PC-3 (cell line): ENCODE data around the gene TOMM40L. TPM values are rescaled to one million over a fixed set of nuclear protein-coding genes. Genes with fewer than 3 reads are reported as not detected.
A peak's percentile ranks its signal among the peaks of the same experiment; 100 is the strongest.

ENCODE experiments used
- ATAC-seq: fragments of 200-7000 bp; cut with Tn5 transposase; 2 replicates; pipeline ENCODE4 v1.9.1; 2020; ENCODE audit warnings: mild to moderate bottlenecking, moderate library complexity
- BruUV-seq: library from RNA; stranded (reverse); fragments of 400-500 nt; replicated peaks from 2 replicates; lab custom pipeline; 2021; lab: Mats Ljungman, UMichigan
- CTCF ChIA-PET: fragments of 300-600 bp; sonication (Branson Sonifier 250); formaldehyde crosslinking; loops from one replicate; lab custom pipeline; 2022; ENCODE audit warnings: antibody characterized with exemption; lab: Charles Lee
- POLR2A ChIA-PET: fragments of 300-600 bp; sonication (Branson Sonifier 250); formaldehyde crosslinking; loops from one replicate; lab custom pipeline; 2022; ENCODE audit warnings: antibody characterized with exemption; ENCODE audit not compliant: unreplicated experiment; lab: Charles Lee
- DNase-seq: peaks from one replicate; pipeline ENCODE4 v3.0.0-alpha.2; 2015
- H2AFZ ChIP-seq: fragments of 300-600 bp; sonication (generic); 2 replicates; pipeline ENCODE4 v1.6.0; 2016; ENCODE audit warnings: antibody characterized with exemption, low read length
- H3F3A ChIP-seq: fragments of 300-600 bp; sonication (generic); one replicate; pipeline ENCODE4 v1.6.0; 2017; ENCODE audit warnings: antibody characterized with exemption, low read length, control low read depth, mild to moderate bottlenecking; ENCODE audit not compliant: unreplicated experiment
- H3K27ac ChIP-seq: fragments of 300-600 bp; sonication (generic); 2 replicates; pipeline ENCODE4 v1.5.1; 2016; ENCODE audit warnings: mild to moderate bottlenecking, low read length
- H3K27me3 ChIP-seq: fragments of 300-600 bp; sonication (generic); 2 replicates; pipeline ENCODE4 v1.6.1; 2016; ENCODE audit warnings: low read length, mixed read lengths
- H3K36me3 ChIP-seq: fragments of 300-600 bp; sonication (generic); 2 replicates; pipeline ENCODE4 v1.6.1; 2016; ENCODE audit warnings: low read depth, mixed run types, low read length, mixed read lengths
- H3K4me1 ChIP-seq: fragments of 300-600 bp; sonication (generic); 2 replicates; pipeline ENCODE4 v1.5.1; 2016; ENCODE audit warnings: low read length; ENCODE audit not compliant: insufficient read depth
- H3K4me2 ChIP-seq: fragments of 300-600 bp; sonication (generic); 2 replicates; pipeline ENCODE4 v1.6.0; 2016; ENCODE audit warnings: low read length
- H3K4me3 ChIP-seq: fragments of 300-600 bp; sonication (generic); 2 replicates; pipeline ENCODE4 v1.5.1; 2016; ENCODE audit warnings: mild to moderate bottlenecking, low read length, mixed read lengths
- H3K79me2 ChIP-seq: fragments of 300-600 bp; sonication (generic); 2 replicates; pipeline ENCODE4 v1.6.1; 2017; ENCODE audit warnings: low read length, mixed read lengths
- H3K9ac ChIP-seq: fragments of 300-600 bp; sonication (generic); 2 replicates; pipeline ENCODE4 v1.6.0; 2016; ENCODE audit warnings: mild to moderate bottlenecking, low read length
- H3K9me2 ChIP-seq: fragments of 300-600 bp; sonication (generic); replicated peaks from 2 replicates; pipeline ENCODE4 v1.6.1; 2016; ENCODE audit warnings: mixed run types, low read length, mixed read lengths
- H3K9me3 ChIP-seq: fragments of 300-600 bp; sonication (generic); 2 replicates; pipeline ENCODE4 v1.6.1; 2016; ENCODE audit warnings: low read length, mixed read lengths
- H4K20me1 ChIP-seq: fragments of 300-600 bp; sonication (generic); 2 replicates; pipeline ENCODE4 v1.6.1; 2016; ENCODE audit warnings: low read length, mixed read lengths
- EZH2 ChIP-seq: fragments of 300-600 bp; sonication (generic); IDR thresholded peaks from one replicate; pipeline ENCODE4 v1.6.1; 2017; ENCODE audit warnings: antibody characterized with exemption, mild to moderate bottlenecking, low read length; ENCODE audit not compliant: unreplicated experiment
- EZH2phosphoT487 ChIP-seq: fragments of 300-600 bp; sonication (generic); IDR thresholded peaks from 2 replicates; pipeline ENCODE4 v1.6.1; 2018; ENCODE audit warnings: mild to moderate bottlenecking, antibody characterized with exemption, low read length, borderline replicate concordance
- intact Hi-C: fragments of 100-400 bp; cut with micrococcal nuclease; formaldehyde crosslinking; loops from 2 replicates; pipeline ENCODE4 v1.9.0; 2023
- total RNA-seq: library from RNA; depleted of rRNA; stranded (reverse); fragments of >200 nt; gene quantifications from 2 replicates; pipeline ENCODE4 v1.2.3, GENCODE V29; 2014
- TF ChIP-seq, protein P1 (sequence below): fragments of 300-600 bp; sonication (generic); conservative IDR thresholded peaks from 2 replicates; pipeline ENCODE4 v1.5.1; 2017; ENCODE audit warnings: antibody characterized with exemption, low read depth, mild to moderate bottlenecking, low read length

TOMM40L gene
- total RNA-seq, 1 experiment from 2014 or later = 23.2 TPM

DNA sequence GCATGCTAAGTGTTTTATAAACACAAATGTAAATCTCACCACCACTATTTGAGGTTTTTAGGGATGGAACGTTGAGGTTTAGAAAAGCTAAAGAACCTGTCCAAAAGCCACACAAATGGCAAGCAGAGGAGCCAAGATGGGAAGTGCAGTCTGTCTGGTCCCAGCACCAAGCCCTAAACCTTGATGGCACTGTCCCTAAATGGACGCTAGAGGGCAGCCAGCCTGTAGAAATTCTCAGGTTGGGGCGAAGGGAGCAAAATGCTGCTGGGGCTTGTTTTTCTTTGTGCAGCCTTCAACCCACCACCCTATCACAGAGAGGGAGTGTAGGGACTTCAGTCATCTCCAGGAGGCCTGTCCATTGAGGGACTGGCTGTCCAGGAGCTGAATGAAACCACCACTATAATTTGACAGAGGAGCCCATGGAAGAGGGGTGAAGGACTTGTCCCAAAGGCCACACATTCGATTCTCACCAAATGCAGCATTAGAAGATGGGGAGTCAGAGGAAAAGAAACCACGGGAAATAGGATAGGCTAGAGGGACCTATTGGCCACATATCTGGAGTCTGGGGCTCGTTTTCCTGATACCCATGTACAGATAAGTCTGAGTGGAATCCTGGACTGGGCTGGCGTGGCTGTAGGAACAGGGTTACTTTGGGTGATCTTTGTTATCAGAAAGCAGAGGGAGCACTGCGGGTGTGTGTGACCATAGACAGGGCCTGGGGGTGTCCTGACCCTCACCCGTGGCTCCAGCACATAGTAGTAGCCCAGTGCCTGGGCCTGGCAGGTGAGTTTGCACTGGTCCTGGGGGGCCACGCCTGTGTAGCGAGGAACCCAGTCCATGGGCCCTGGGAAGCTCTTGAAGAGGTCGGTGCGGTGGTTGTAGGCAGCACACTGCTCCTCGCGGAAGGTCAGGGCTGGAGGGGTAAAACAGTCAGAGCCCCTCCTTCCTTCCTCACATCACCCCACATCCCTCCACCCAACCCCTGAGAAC, 33.1 kb upstream of the TOMM40L start:
- no peaks in the 10 kb centered on the region for H3K9me2 ChIP-seq
- no peak overlapping the region for H3K9ac ChIP-seq
- H3K4me2 ChIP-seq = 0 out of 2 replicates have a peak overlapping the region, but pooled peaks have one; percentile 1
- BruUV-seq = no TSS peak
- no peaks in the 10 kb centered on the region for H4K20me1 ChIP-seq
- no peaks in the 10 kb centered on the region for H3F3A ChIP-seq
- DNase-seq (peak; percentile 85), ATAC-seq (peak; percentile 92)
- no peaks in the 10 kb centered on the region for H3K4me1 ChIP-seq
- H3K79me2 ChIP-seq = no peaks in the 10 kb centered on the region
- intact Hi-C loops = loop anchor here (1.0 kb wide), 2 partner anchors 33 to 182 kb away; no protein-coding TSS in a partner anchor
- CTCF ChIA-PET = no interaction called here
- H3K4me3 ChIP-seq = no peak overlapping the region
- H3K27ac ChIP-seq = no peak overlapping the region
- H3K36me3 ChIP-seq = no peaks in the 10 kb centered on the region
- POLR2A ChIA-PET = no interaction called here
- H2AFZ ChIP-seq = peak overlapping the region; percentile 59
- no peaks in the 10 kb centered on the region for H3K27me3 ChIP-seq
- H3K9me3 ChIP-seq = no peaks in the 10 kb centered on the region
- TF ChIP-seq, protein P1, sequence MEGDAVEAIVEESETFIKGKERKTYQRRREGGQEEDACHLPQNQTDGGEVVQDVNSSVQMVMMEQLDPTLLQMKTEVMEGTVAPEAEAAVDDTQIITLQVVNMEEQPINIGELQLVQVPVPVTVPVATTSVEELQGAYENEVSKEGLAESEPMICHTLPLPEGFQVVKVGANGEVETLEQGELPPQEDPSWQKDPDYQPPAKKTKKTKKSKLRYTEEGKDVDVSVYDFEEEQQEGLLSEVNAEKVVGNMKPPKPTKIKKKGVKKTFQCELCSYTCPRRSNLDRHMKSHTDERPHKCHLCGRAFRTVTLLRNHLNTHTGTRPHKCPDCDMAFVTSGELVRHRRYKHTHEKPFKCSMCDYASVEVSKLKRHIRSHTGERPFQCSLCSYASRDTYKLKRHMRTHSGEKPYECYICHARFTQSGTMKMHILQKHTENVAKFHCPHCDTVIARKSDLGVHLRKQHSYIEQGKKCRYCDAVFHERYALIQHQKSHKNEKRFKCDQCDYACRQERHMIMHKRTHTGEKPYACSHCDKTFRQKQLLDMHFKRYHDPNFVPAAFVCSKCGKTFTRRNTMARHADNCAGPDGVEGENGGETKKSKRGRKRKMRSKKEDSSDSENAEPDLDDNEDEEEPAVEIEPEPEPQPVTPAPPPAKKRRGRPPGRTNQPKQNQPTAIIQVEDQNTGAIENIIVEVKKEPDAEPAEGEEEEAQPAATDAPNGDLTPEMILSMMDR = peak; percentile 96
- no peak for TF ChIP-seq EZH2

DNA sequence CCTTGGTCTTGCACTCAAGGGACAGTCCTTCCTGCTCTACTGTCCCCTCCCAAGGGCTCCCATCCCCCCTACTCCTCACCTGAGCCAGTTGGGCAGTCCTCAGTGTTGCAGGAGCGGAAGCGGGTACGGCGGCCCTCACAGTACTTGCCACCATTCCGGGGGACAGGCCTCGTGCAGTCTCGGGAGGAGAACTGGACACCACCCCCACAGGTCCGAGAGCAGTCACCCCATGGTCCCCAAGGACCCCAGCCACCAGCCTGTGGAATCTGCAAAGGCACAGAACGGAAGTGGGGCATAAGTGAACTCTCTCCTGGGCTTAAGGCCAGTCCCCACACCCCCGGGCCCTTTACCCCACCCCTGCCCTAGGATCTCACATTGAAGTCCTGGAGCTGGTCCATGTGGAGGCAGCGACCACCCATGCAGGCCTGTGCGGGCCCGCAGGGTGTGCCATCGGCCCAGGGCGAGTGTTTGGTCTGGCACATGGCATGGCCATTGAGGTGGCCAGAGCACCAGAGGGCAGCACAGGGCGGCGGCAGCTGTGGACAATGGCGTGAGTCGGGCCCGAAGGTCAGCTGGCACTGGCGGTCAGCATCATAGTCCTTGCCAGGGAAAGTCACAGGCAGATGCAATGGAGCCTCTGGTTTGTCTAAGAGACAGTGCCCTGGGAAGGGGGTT, 32.2 kb upstream of the TOMM40L start:
- no peaks in the 10 kb centered on the region for H4K20me1 ChIP-seq
- H3K79me2 ChIP-seq = no peaks in the 10 kb centered on the region
- no peaks in the 10 kb centered on the region for H3K9me3 ChIP-seq
- H3K27me3 ChIP-seq = no peaks in the 10 kb centered on the region
- intact Hi-C loops = no loop called here
- no peak overlapping the region for H3K4me3 ChIP-seq
- peak; percentile 34 for ATAC-seq
- no peaks in the 10 kb centered on the region for H3F3A ChIP-seq
- H3K36me3 ChIP-seq = no peaks in the 10 kb centered on the region
- H3K4me1 ChIP-seq = peaks cover 5% of the 10 kb centered on the region; the same call in 1 of the 2 replicates
- H2AFZ ChIP-seq = peak overlapping the region; percentile 28; the same call in 1 of the 2 replicates
- H3K4me2 ChIP-seq = no peak overlapping the region
- no peak overlapping the region for H3K9ac ChIP-seq
- POLR2A ChIA-PET = no interaction called here
- CTCF ChIA-PET = interaction anchor here (0.8 to 1.6 kb wide), 3 partner anchors 27 to 181 kb away, joined by 3 to 8 read pairs (median 5); partner anchors contain the start of gene TOMM40L
- no peak overlapping the region for H3K27ac ChIP-seq
- DNase-seq = no peak
- TF ChIP-seq EZH2phosphoT487 = no peak
- TF ChIP-seq, protein P1 = peak; percentile 19; the same call in 1 of the 2 replicates
- TF ChIP-seq EZH2 = no peak
- H3K9me2 ChIP-seq = no peaks in the 10 kb centered on the region
- no TSS peak for BruUV-seq
